RWPE2 (cell line): ENCODE data around the gene DOCK9.

ENCODE experiments used
- ATAC-seq: fragments of 200-7000 bp; cut with Tn5 transposase; 3 replicates; pipeline ENCODE4 v1.9.1; 2021; ENCODE audit warnings: low read depth
- DNase-seq: peaks from one replicate; pipeline ENCODE4 v3.0.0-alpha.2; 2020; ENCODE audit warnings: low spot score
- H3K27ac ChIP-seq: fragments of 450-650 bp; 2 replicates; pipeline ENCODE4 v1.5.1; 2017; ENCODE audit warnings: mild to moderate bottlenecking; ENCODE audit not compliant: poor library complexity, severe bottlenecking
- H3K27me3 ChIP-seq: fragments of 250-450 bp; sonication (Bioruptor Pico); 2 replicates; pipeline ENCODE4 v1.5.1; 2021; ENCODE audit warnings: mild to moderate bottlenecking, moderate library complexity; ENCODE audit not compliant: insufficient read depth, poor library complexity, severe bottlenecking
- H3K36me3 ChIP-seq: fragments of 250-450 bp; sonication (Bioruptor Pico); 2 replicates; pipeline ENCODE4 v1.5.1; 2020; ENCODE audit warnings: low read depth, mild to moderate bottlenecking, moderate library complexity
- H3K4me1 ChIP-seq: fragments of 250-450 bp; sonication (Bioruptor Pico); 2 replicates; pipeline ENCODE4 v1.5.1; 2021; ENCODE audit warnings: mild to moderate bottlenecking, moderate library complexity; ENCODE audit not compliant: insufficient read depth, poor library complexity, severe bottlenecking
- H3K4me3 ChIP-seq: fragments of 250-450 bp; sonication (Bioruptor Pico); 2 replicates; pipeline ENCODE4 v1.5.1; 2021; ENCODE audit warnings: mild to moderate bottlenecking, moderate library complexity; ENCODE audit not compliant: severe bottlenecking
- H3K9me3 ChIP-seq: fragments of 250-450 bp; sonication (Bioruptor Pico); 2 replicates; pipeline ENCODE4 v1.5.1; 2021; ENCODE audit warnings: mild to moderate bottlenecking, moderate library complexity; ENCODE audit not compliant: severe bottlenecking
- CTCF ChIP-seq: fragments of 450-650 bp; IDR thresholded peaks from one replicate; pipeline ENCODE4 v1.5.1; 2017; ENCODE audit warnings: mild to moderate bottlenecking, moderate library complexity; ENCODE audit not compliant: poor library complexity, severe bottlenecking

The DOCK9 gene

GRCh38 chr13:98822225-98822606 lies 155.6 kb downstream of the DOCK9 start:
- Histone ChIP-seq H3K27me3 (no peaks in the 10 kb centered on the region), H3K36me3 (peaks cover 51% of the 10 kb centered on the region), H3K4me1 (no peaks in the 10 kb centered on the region), H3K9me3 (no peaks in the 10 kb centered on the region), H3K4me3 (no peak overlapping the region), H3K27ac (no peak overlapping the region)
- ATAC-seq (no peak), DNase-seq (no peak)
- TF ChIP-seq CTCF = no peak

GRCh38 chr13:98821372-98822224 lies 156.3 kb downstream of the DOCK9 start:
- peaks cover 51% of the 10 kb centered on the region for H3K36me3 ChIP-seq
- H3K4me1 ChIP-seq = no peaks in the 10 kb centered on the region
- H3K27ac ChIP-seq = no peak overlapping the region
- ATAC-seq (no peak), DNase-seq (no peak)
- no peak for TF ChIP-seq CTCF
- H3K9me3 ChIP-seq = no peaks in the 10 kb centered on the region
- no peak overlapping the region for H3K4me3 ChIP-seq
- H3K27me3 ChIP-seq = no peaks in the 10 kb centered on the region

GRCh38 chr13:98820744-98821371 lies 157.0 kb downstream of the DOCK9 start:
- no peaks in the 10 kb centered on the region for H3K27me3 ChIP-seq
- no peaks in the 10 kb centered on the region for H3K9me3 ChIP-seq
- H3K36me3 ChIP-seq = peaks cover 51% of the 10 kb centered on the region
- no peak for TF ChIP-seq CTCF
- H3K4me3 ChIP-seq = no peak overlapping the region
- no peak for ATAC-seq
- no peak overlapping the region for H3K27ac ChIP-seq
- DNase-seq = no peak
- no peaks in the 10 kb centered on the region for H3K4me1 ChIP-seq

- Histone ChIP-seq H3K27me3 (no peaks in the 10 kb centered on the region), H3K4me3 (no peak overlapping the region), H3K4me1 (no peaks in the 10 kb centered on the region), H3K9me3 (no peaks in the 10 kb centered on the region), H3K36me3 (peaks cover 51% of the 10 kb centered on the region), H3K27ac (no peak overlapping the region)
- ATAC-seq (no peak), DNase-seq (no peak)
- TF ChIP-seq CTCF = no peak
Observed at GRCh38 chr13:98820300-98820699, 157.6 kb downstream of the DOCK9 start.
